Endothelial cell of umbilical vein (primary cell): Measurements from ENCODE around the gene SUFU.

Experiments used
- CTCF ChIP-seq, 2 donors: IDR thresholded peaks; 1 replicate in 1 of 2; 2 replicates in 1 of 2; pipeline ENCODE4 v1.5.1; 2011; ENCODE audit warnings: low read length in 2 of 2, mild to moderate bottlenecking in 2 of 2, moderate library complexity in 2 of 2, control low read depth in 1 of 2, inconsistent platforms in 1 of 2, low read depth in 1 of 2; ENCODE audit not compliant: insufficient read depth in 1 of 2; ENCODE audit errors: extremely low read depth in 1 of 2
- EZH2 ChIP-seq: IDR thresholded peaks from 2 replicates; pipeline ENCODE4 v1.6.1; 2012; ENCODE audit warnings: borderline replicate concordance, low read depth, mild to moderate bottlenecking, moderate library complexity, low read length, inconsistent platforms; ENCODE audit not compliant: severe bottlenecking
- FOS ChIP-seq: IDR thresholded peaks from 2 replicates; pipeline ENCODE4 v1.6.1; 2011; ENCODE audit warnings: mild to moderate bottlenecking, low read length, moderate library complexity, borderline replicate concordance; ENCODE audit not compliant: insufficient read depth
- GATA2 ChIP-seq: IDR thresholded peaks from 2 replicates; pipeline ENCODE4 v1.7.0; 2011; ENCODE audit warnings: low read depth, mild to moderate bottlenecking, moderate library complexity, mixed read lengths, low read length; ENCODE audit not compliant: insufficient read length, insufficient read depth
- JUN ChIP-seq: IDR thresholded peaks from 2 replicates; pipeline ENCODE4 v1.6.1; 2011; ENCODE audit warnings: borderline replicate concordance, low read depth; ENCODE audit not compliant: insufficient read length, insufficient read depth
- MAX ChIP-seq: IDR thresholded peaks from 2 replicates; pipeline ENCODE4 v1.6.1; 2011; ENCODE audit not compliant: insufficient read depth, insufficient read length
- MYC ChIP-seq: IDR thresholded peaks from one replicate; pipeline ENCODE4 v1.6.1; 2011; ENCODE audit warnings: mild to moderate bottlenecking, low read depth, low read length
- POLR2A ChIP-seq: IDR thresholded peaks from 2 replicates; pipeline ENCODE4 v1.6.1; 2012; ENCODE audit warnings: low read depth, mild to moderate bottlenecking, control low read depth, low read length
- POLR2AphosphoS5 ChIP-seq: IDR thresholded peaks from 2 replicates; pipeline ENCODE4 v1.6.1; 2012; ENCODE audit warnings: low read depth, mild to moderate bottlenecking, control low read depth, low read length, moderate library complexity; ENCODE audit not compliant: insufficient read depth

GRCh38 chr10:102462512-102463054 is 41.2 kb upstream of the SUFU start:
- TF ChIP-seq CTCF (IDR thresholded peaks at IDR 0.05; ENCODE audit: extremely low read depth in 1 of 2, insufficient read depth in 1 of 2, low read depth in 1 of 2, low read length in 2 of 2) (no peak), JUN (no peak), MAX (no peak), POLR2A (no peak), POLR2AphosphoS5 (no peak), EZH2 (no peak), GATA2 (no peak), MYC (no peak), FOS (no peak)
